Brain microvascular endothelial cell (primary cell): ENCODE data around the gene NT5DC4.
A peak's percentile ranks its signal among the peaks of the same experiment; 100 is the strongest.

Experiments
- DNase-seq: peaks from one replicate; pipeline ENCODE4 v3.0.0-alpha.2; 2020
- H3K27ac ChIP-seq: fragments of 250-450 bp; sonication (Bioruptor Pico); 2 replicates; pipeline ENCODE4 v1.5.1; 2020; ENCODE audit warnings: mild to moderate bottlenecking, moderate library complexity
- H3K27me3 ChIP-seq: fragments of 250-450 bp; sonication (Bioruptor Pico); replicated peaks from 2 replicates; pipeline ENCODE4 v1.5.1; 2020; ENCODE audit warnings: mild to moderate bottlenecking
- H3K36me3 ChIP-seq: fragments of 250-450 bp; sonication (Bioruptor Pico); replicated peaks from 2 replicates; pipeline ENCODE4 v1.5.1; 2020; ENCODE audit warnings: mild to moderate bottlenecking
- H3K4me3 ChIP-seq: 2 replicates; pipeline ENCODE4 v1.5.1; 2011; ENCODE audit warnings: low read depth, mild to moderate bottlenecking, control low read depth, low read length, moderate library complexity
- in situ Hi-C: cut with HindIII; loops from 2 replicates; pipeline ENCODE4 v1.10.0; 2017; ENCODE audit warnings: low sequenced_read_pairs, low pct_ligation_motif_present
- TF ChIP-seq, protein P1 (sequence below): IDR thresholded peaks from 2 replicates; pipeline ENCODE4 v1.5.1; 2011; ENCODE audit warnings: low read depth, mild to moderate bottlenecking, moderate library complexity, low read length, control low read depth, inconsistent platforms; ENCODE audit errors: missing control alignments

Gene NT5DC4

DNA sequence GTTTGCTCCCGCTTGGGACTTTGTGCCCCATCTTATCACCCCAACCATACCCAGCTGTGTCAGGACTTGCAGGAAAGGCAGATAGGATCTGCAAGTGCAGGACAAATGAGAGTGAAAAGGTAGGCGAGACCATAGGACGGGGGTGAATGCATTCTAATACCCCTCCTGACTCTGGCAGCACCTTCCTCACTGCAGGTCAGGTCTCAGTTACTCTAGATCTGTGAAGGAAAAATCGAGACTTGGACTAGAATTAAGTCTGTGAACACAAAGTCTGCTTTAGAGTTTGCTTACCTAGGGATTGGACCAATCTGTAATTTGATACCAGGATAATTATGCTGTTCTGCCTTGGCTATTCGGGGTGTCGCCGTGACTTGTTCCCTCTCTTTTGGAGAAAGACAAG, 19.7 kb downstream of the NT5DC4 start:
- TF ChIP-seq, protein P1, sequence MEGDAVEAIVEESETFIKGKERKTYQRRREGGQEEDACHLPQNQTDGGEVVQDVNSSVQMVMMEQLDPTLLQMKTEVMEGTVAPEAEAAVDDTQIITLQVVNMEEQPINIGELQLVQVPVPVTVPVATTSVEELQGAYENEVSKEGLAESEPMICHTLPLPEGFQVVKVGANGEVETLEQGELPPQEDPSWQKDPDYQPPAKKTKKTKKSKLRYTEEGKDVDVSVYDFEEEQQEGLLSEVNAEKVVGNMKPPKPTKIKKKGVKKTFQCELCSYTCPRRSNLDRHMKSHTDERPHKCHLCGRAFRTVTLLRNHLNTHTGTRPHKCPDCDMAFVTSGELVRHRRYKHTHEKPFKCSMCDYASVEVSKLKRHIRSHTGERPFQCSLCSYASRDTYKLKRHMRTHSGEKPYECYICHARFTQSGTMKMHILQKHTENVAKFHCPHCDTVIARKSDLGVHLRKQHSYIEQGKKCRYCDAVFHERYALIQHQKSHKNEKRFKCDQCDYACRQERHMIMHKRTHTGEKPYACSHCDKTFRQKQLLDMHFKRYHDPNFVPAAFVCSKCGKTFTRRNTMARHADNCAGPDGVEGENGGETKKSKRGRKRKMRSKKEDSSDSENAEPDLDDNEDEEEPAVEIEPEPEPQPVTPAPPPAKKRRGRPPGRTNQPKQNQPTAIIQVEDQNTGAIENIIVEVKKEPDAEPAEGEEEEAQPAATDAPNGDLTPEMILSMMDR: no peak
- H3K4me3 ChIP-seq: no peak overlapping the region
- no peaks in the 10 kb centered on the region for H3K27me3 ChIP-seq
- DNase-seq: no peak
- H3K36me3 ChIP-seq: no peaks in the 10 kb centered on the region
- in situ Hi-C loops: no loop called here
- H3K27ac ChIP-seq: no peak overlapping the region

- in situ Hi-C loops: loop anchor here (25.0 kb wide), 1 partner anchor 187 kb away; no protein-coding TSS in a partner anchor
- no peaks in the 10 kb centered on the region for H3K27me3 ChIP-seq
- H3K36me3 ChIP-seq: no peaks in the 10 kb centered on the region
- no peak overlapping the region for H3K4me3 ChIP-seq
- H3K27ac ChIP-seq: peak overlapping the region; percentile 81
- TF ChIP-seq, protein P1: peak; percentile 99
- peak; percentile 81 for DNase-seq
Observed at GRCh38 chr2:112749755-112750559, 29.1 kb downstream of the NT5DC4 start.

GRCh38 chr2:112750560-112750843, 29.7 kb downstream of the NT5DC4 start:
- Histone ChIP-seq H3K27me3 (no peaks in the 10 kb centered on the region), H3K27ac (peak overlapping the region; percentile 81), H3K36me3 (no peaks in the 10 kb centered on the region), H3K4me3 (no peak overlapping the region)
- TF ChIP-seq, protein P1: no peak
- in situ Hi-C loops: loop anchor here (25.0 kb wide), 1 partner anchor 187 kb away; no protein-coding TSS in a partner anchor
- DNase-seq: peak; percentile 43

- in situ Hi-C loops: loop anchor here (25.0 kb wide), 1 partner anchor 186 kb away; no protein-coding TSS in a partner anchor
- no peaks in the 10 kb centered on the region for H3K36me3 ChIP-seq
- H3K27me3 ChIP-seq: no peaks in the 10 kb centered on the region
- no peak for DNase-seq
- no peak overlapping the region for H3K4me3 ChIP-seq
- TF ChIP-seq, protein P1: no peak
- peak overlapping the region; percentile 57 for H3K27ac ChIP-seq
Observed at GRCh38 chr2:112751451-112752197, 30.8 kb downstream of the NT5DC4 start.

DNA sequence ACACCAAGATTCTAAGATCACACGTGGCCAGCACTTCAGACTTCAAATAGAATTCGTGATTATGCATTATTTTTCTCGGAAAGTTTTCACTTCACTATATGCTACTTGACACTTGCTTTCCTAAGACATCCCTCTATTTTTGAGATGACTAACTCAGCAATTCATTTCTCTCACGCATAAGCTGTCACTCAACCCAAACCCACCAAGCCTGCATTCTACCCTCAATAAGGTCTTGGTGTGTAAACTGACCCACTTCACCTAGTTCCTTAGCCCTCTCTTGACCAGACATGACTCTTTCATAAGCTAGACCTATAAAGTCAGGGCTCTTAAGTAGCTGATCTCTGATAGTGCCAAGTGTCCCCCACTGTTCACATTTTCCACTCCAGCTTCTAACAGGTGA, 31.8 kb downstream of the NT5DC4 start:
- H3K36me3 ChIP-seq: no peaks in the 10 kb centered on the region
- no peaks in the 10 kb centered on the region for H3K27me3 ChIP-seq
- in situ Hi-C loops: loop anchor here (25.0 kb wide), 1 partner anchor 185 kb away; no protein-coding TSS in a partner anchor
- no peak overlapping the region for H3K4me3 ChIP-seq
- H3K27ac ChIP-seq: peak overlapping the region; percentile 57
- TF ChIP-seq, protein P1: no peak
- DNase-seq: no peak
